HepG2 (cell line): ENCODE measurements around the gene FAM110D. TPM values are rescaled to one million over a fixed set of nuclear protein-coding genes. Genes with fewer than 3 reads are reported as not detected.

ENCODE experiments used
- ADNP ChIP-seq: sonication (generic); formaldehyde crosslinking; IDR thresholded peaks from 2 replicates; pipeline ENCODE4 v1.4.0; 2020; ENCODE audit warnings: missing genetic modification reagents
- EHMT2 ChIP-seq: fragments of 200-600 bp; sonication (generic); IDR thresholded peaks from 2 replicates; pipeline ENCODE4 v1.7.0; 2017; ENCODE audit warnings: antibody characterized with exemption, low read depth, low read length, borderline replicate concordance
- KDM1A ChIP-seq: IDR thresholded peaks from 2 replicates; pipeline ENCODE4 v1.6.1; 2016; ENCODE audit warnings: missing compliant biosample characterization
- KLF6 ChIP-seq: IDR thresholded peaks from 2 replicates; pipeline ENCODE4 v1.8.0; 2016; ENCODE audit warnings: missing biosample characterization, missing genetic modification reagents
- NPAS2 ChIP-seq: sonication (generic); formaldehyde crosslinking; IDR thresholded peaks from 2 replicates; pipeline ENCODE4 v1.8.0; 2022; ENCODE audit warnings: mild to moderate bottlenecking, missing genetic modification reagents, borderline replicate concordance
- SNRNP70 ChIP-seq: fragments of 200-400 bp; formaldehyde crosslinking; IDR thresholded peaks from 2 replicates; pipeline ENCODE4 v1.6.1; 2017; ENCODE audit warnings: mild to moderate bottlenecking, low read depth, low read length, moderate library complexity
- ZBED4 ChIP-seq: sonication (generic); formaldehyde crosslinking; IDR thresholded peaks from 2 replicates; pipeline ENCODE4 v1.4.0; 2020; ENCODE audit warnings: missing genetic modification reagents, borderline replicate concordance
- ZBTB46 ChIP-seq: sonication (generic); formaldehyde crosslinking; IDR thresholded peaks from 2 replicates; pipeline ENCODE4 v1.4.0; 2020; ENCODE audit warnings: mild to moderate bottlenecking, missing genetic modification reagents, borderline replicate concordance
- ZNF138 ChIP-seq: sonication (generic); formaldehyde crosslinking; IDR thresholded peaks from 2 replicates; pipeline ENCODE4 v1.5.0; 2020; ENCODE audit warnings: mild to moderate bottlenecking, low read depth, missing genetic modification reagents
- ZNF253 ChIP-seq: sonication (generic); formaldehyde crosslinking; IDR thresholded peaks from 2 replicates; pipeline ENCODE4 v1.8.0; 2022; ENCODE audit warnings: mild to moderate bottlenecking, missing genetic modification reagents, borderline replicate concordance
- ZNF350 ChIP-seq: sonication (generic); formaldehyde crosslinking; IDR thresholded peaks from 2 replicates; pipeline ENCODE4 v1.4.0; 2020; ENCODE audit warnings: mild to moderate bottlenecking, low read depth, missing genetic modification reagents, borderline replicate concordance
- ZNF552 ChIP-seq: sonication (generic); formaldehyde crosslinking; IDR thresholded peaks from 2 replicates; pipeline ENCODE4 v1.9.0; 2022; ENCODE audit warnings: missing genetic modification reagents, mild to moderate bottlenecking, borderline replicate concordance
- ZSCAN31 ChIP-seq: sonication (generic); formaldehyde crosslinking; IDR thresholded peaks from 2 replicates; pipeline ENCODE4 v1.5.0; 2020; ENCODE audit warnings: low read depth, mild to moderate bottlenecking, missing genetic modification reagents
- polyA plus RNA-seq, 8 experiments: library from polyadenylated mRNA; depleted of rRNA in 3 of 8; stranded (reverse) in 7 of 8; unstranded in 1 of 8; fragments of >200 nt; fragmentation: Illumina TruSeq in 4 of 8; extraction: Trizol in 4 of 8; gene quantifications; 2 replicates each; pipeline versions ENCODE4 v1.2.1 to v1.2.3, GENCODE V29; 2011 to 2016; ENCODE audit warnings: low read depth in 4 of 8, missing spikeins in 1 of 8, mixed read lengths in 1 of 8; ENCODE audit not compliant: insufficient read depth in 1 of 8
- total RNA-seq, 5 experiments: library from RNA; depleted of rRNA; stranded (reverse); fragments of >200 nt; fragmentation: Illumina TruSeq; extraction: Trizol; gene quantifications; 2 replicates each; pipeline ENCODE4 v1.2.3, GENCODE V29; 2016; ENCODE audit warnings: low read depth in 1 of 5
- TF ChIP-seq, protein P1 (sequence below): sonication (generic); formaldehyde crosslinking; IDR thresholded peaks from 2 replicates; pipeline ENCODE4 v1.5.0; 2020; ENCODE audit warnings: mild to moderate bottlenecking, missing genetic modification reagents

Gene FAM110D
- total and polyA plus RNA-seq, 2 of the 13 experiments (the other 11 are each of a cell fraction or from before 2014, with no cell fraction given) = not detected

DNA sequence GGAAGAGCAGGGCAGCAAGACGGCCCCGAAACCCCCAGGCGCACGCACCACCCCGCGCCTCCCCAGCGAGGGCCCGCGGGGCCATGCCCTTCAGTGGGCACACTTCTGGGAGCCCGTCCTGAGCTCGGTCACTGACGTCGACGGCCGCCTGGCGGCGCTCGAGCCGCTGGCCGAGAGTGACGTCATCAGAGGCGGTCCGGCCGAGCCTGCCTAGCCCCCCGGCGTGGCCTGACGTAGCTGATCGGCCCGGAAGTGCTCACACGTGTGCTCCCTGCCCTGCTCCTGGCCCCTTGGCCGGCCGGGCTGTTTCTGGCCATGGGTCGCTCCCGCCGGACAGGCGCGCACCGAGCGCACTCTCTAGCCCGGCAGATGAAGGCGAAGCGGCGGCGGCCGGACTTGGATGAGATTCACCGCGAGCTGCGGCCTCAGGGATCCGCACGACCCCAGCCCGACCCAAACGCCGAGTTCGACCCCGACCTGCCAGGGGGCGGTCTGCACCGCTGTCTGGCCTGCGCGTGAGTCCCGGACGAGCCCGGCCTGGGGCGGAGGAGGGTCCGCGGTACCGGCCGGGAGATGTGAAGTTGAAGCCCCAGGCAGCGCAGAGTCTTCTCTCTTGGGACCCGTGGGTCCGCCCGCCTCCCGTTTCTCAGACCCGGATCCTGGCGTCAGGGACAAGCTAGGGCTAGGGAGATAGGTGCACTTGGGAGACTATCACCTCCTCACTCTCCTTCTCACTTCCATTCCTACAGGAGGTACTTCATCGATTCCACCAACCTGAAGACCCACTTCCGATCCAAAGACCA, 11.0 kb downstream of the FAM110D start, which contains the start of gene ZNF593 (continued):
- TF ChIP-seq ZBED4 (CRISPR knock-in tag) (peak; percentile 79; the same call in 1 of the 2 replicates), EHMT2 (no peak), ADNP (CRISPR knock-in tag) (no peak), ZBTB46 (CRISPR knock-in tag) (no peak), ZNF138 (no peak), ZNF253 (CRISPR knock-in tag) (no peak; the same call in 1 of the 2 replicates), KDM1A (CRISPR knock-in tag) (no peak), ZNF552 (CRISPR knock-in tag) (0 out of 2 replicates have a peak, but pooled peaks have one; percentile 54), SNRNP70 (no peak), ZNF350 (CRISPR knock-in tag) (peak; percentile 90), KLF6 (CRISPR knock-in tag) (no peak; the same call in 1 of the 2 replicates), ZSCAN31 (peak; percentile 82; the same call in 1 of the 2 replicates), NPAS2 (no peak)
- TF ChIP-seq, protein P1, sequence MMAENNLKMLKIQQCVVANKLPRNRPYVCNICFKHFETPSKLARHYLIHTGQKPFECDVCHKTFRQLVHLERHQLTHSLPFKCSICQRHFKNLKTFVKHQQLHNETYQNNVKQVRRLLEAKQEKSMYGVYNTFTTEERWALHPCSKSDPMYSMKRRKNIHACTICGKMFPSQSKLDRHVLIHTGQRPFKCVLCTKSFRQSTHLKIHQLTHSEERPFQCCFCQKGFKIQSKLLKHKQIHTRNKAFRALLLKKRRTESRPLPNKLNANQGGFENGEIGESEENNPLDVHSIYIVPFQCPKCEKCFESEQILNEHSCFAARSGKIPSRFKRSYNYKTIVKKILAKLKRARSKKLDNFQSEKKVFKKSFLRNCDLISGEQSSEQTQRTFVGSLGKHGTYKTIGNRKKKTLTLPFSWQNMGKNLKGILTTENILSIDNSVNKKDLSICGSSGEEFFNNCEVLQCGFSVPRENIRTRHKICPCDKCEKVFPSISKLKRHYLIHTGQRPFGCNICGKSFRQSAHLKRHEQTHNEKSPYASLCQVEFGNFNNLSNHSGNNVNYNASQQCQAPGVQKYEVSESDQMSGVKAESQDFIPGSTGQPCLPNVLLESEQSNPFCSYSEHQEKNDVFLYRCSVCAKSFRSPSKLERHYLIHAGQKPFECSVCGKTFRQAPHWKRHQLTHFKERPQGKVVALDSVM (CRISPR knock-in tag) = peak; percentile 44; the same call in 1 of the 2 replicates
